HL-60 (cell line): ENCODE results near the gene CFAP221.

Experiments used
- GABPA ChIP-seq: IDR thresholded peaks from 2 replicates; pipeline ENCODE4 v1.6.1; 2012; ENCODE audit warnings: low read depth
- TF ChIP-seq, protein P1 (sequence below): IDR thresholded peaks from 2 replicates; pipeline ENCODE4 v1.6.1; 2012; ENCODE audit warnings: low read depth; ENCODE audit not compliant: insufficient replicate concordance
- TF ChIP-seq, protein P2 (sequence below): IDR thresholded peaks from one replicate; pipeline ENCODE4 v1.5.1; 2011; ENCODE audit warnings: low read length, control low read depth, inconsistent platforms; ENCODE audit not compliant: insufficient read depth

DNA sequence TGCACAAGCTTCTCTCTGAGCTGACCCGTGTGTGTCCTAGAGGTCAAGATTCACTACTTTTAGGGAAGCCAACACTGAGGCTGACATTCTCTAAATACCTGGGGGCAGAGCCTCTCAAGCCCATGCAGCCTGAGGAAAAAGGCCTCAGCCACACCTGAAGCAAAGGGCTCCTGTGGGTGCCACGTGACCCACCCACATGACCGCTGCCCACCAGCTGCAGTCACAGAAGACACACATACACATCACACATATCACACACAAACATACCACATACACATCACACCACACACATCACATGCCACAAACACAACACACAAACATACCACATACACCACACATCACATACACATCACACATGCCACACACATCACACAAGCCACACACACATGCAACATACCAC, 149.3 kb downstream of the CFAP221 start:
- TF ChIP-seq, protein P1, sequence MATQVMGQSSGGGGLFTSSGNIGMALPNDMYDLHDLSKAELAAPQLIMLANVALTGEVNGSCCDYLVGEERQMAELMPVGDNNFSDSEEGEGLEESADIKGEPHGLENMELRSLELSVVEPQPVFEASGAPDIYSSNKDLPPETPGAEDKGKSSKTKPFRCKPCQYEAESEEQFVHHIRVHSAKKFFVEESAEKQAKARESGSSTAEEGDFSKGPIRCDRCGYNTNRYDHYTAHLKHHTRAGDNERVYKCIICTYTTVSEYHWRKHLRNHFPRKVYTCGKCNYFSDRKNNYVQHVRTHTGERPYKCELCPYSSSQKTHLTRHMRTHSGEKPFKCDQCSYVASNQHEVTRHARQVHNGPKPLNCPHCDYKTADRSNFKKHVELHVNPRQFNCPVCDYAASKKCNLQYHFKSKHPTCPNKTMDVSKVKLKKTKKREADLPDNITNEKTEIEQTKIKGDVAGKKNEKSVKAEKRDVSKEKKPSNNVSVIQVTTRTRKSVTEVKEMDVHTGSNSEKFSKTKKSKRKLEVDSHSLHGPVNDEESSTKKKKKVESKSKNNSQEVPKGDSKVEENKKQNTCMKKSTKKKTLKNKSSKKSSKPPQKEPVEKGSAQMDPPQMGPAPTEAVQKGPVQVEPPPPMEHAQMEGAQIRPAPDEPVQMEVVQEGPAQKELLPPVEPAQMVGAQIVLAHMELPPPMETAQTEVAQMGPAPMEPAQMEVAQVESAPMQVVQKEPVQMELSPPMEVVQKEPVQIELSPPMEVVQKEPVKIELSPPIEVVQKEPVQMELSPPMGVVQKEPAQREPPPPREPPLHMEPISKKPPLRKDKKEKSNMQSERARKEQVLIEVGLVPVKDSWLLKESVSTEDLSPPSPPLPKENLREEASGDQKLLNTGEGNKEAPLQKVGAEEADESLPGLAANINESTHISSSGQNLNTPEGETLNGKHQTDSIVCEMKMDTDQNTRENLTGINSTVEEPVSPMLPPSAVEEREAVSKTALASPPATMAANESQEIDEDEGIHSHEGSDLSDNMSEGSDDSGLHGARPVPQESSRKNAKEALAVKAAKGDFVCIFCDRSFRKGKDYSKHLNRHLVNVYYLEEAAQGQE, result no peak
- no peak for TF ChIP-seq GABPA
- TF ChIP-seq, protein P2, sequence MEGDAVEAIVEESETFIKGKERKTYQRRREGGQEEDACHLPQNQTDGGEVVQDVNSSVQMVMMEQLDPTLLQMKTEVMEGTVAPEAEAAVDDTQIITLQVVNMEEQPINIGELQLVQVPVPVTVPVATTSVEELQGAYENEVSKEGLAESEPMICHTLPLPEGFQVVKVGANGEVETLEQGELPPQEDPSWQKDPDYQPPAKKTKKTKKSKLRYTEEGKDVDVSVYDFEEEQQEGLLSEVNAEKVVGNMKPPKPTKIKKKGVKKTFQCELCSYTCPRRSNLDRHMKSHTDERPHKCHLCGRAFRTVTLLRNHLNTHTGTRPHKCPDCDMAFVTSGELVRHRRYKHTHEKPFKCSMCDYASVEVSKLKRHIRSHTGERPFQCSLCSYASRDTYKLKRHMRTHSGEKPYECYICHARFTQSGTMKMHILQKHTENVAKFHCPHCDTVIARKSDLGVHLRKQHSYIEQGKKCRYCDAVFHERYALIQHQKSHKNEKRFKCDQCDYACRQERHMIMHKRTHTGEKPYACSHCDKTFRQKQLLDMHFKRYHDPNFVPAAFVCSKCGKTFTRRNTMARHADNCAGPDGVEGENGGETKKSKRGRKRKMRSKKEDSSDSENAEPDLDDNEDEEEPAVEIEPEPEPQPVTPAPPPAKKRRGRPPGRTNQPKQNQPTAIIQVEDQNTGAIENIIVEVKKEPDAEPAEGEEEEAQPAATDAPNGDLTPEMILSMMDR, result no peak
